A673 (cell line): Measurements from ENCODE around the gene KLC3.

ENCODE experiments used
- CTCF ChIP-seq: fragments of 300-800, 200-600 bp; sonication (generic); conservative IDR thresholded peaks from 2 replicates; pipeline ENCODE4 v1.5.1; 2017; ENCODE audit warnings: low read depth, mild to moderate bottlenecking, antibody characterized with exemption, low read length, moderate library complexity, mixed read lengths
- EZH2 ChIP-seq: fragments of 200-600 bp; sonication (generic); IDR thresholded peaks from 2 replicates; pipeline ENCODE4 v1.6.1; 2017; ENCODE audit warnings: borderline replicate concordance, low read depth, mild to moderate bottlenecking, mixed read lengths, antibody characterized with exemption, low read length; ENCODE audit not compliant: poor library complexity, severe bottlenecking

DNA sequence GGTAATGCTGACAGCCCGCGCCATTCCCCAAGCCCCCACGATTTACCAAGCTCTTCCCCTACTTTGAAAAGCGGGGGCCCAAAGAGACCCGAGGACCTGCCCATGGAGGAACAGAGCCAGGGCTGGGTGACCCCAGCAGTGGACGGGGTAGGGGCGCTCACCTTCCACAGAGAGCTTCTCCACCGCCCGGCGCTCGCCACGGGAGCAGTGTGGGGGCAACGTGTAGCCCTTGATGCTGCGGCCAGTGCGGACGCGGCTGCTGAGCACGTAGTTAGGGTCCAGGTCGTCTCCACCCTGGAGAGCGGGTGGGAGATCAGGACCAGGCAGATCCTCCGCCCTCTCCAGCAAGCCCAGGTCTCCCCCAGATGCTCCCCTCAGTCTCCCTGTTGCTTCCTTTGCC, 25.2 kb upstream of the KLC3 start:
- TF ChIP-seq EZH2 = no peak
- no peak for TF ChIP-seq CTCF
